Smooth muscle cell of bladder (primary cell): ENCODE data around the gene ATF6. TPM values are rescaled to one million over a fixed set of nuclear protein-coding genes. Genes with fewer than 3 reads are reported as not detected.

Experiments used
- total RNA-seq: library from RNA; depleted of rRNA; stranded (reverse); fragments of >200 nt; gene quantifications from 2 replicates; pipeline ENCODE4 v1.2.3, GENCODE V29; 2014

The ATF6 gene, protein sequence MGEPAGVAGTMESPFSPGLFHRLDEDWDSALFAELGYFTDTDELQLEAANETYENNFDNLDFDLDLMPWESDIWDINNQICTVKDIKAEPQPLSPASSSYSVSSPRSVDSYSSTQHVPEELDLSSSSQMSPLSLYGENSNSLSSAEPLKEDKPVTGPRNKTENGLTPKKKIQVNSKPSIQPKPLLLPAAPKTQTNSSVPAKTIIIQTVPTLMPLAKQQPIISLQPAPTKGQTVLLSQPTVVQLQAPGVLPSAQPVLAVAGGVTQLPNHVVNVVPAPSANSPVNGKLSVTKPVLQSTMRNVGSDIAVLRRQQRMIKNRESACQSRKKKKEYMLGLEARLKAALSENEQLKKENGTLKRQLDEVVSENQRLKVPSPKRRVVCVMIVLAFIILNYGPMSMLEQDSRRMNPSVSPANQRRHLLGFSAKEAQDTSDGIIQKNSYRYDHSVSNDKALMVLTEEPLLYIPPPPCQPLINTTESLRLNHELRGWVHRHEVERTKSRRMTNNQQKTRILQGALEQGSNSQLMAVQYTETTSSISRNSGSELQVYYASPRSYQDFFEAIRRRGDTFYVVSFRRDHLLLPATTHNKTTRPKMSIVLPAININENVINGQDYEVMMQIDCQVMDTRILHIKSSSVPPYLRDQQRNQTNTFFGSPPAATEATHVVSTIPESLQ
- 22.0 and 23.2 TPM in 2 replicates for total RNA-seq

DNA sequence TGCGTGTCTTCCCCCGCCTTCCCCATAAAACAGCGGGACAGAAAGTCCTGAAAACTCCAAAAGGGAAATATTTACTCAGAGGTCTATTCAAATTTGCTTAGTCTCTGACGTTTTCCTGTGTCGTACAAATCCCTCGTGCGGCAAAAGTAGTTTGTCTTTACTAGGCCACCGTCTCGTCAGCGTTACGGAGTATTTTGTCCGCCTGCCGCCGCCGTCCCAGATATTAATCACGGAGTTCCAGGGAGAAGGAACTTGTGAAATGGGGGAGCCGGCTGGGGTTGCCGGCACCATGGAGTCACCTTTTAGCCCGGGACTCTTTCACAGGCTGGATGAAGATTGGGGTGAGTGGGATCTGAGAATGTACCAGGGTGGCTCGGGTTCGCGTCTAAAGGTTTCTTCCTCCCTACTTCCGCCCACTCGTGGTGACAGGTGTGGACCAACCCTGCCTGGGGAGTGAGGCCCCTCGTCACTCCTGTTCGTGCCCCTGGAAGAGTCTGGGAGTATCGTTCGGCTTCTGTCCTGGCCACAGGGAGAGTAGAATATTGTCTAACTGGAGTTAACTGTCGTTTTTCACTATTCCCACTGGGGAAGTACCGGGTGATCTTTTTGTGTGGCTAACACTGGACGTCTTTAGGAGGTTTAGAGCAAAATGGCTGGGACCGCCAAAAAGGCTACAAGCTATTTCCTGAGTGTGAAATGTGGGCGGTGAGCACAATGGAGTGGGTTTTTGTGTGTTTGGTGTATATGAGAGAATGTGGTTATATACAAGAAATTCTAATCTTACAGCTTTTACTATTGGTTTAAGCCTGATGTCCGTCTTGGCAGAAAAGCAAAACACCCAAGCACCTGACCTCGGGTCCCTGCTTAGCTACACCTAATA lies at the start of gene ATF6:
Gene ATF6, plus strand, starts transcription at position 219 of the 880 bp plus-strand sequence. Its CDS starts 41 bp downstream, at position 260.

DNA sequence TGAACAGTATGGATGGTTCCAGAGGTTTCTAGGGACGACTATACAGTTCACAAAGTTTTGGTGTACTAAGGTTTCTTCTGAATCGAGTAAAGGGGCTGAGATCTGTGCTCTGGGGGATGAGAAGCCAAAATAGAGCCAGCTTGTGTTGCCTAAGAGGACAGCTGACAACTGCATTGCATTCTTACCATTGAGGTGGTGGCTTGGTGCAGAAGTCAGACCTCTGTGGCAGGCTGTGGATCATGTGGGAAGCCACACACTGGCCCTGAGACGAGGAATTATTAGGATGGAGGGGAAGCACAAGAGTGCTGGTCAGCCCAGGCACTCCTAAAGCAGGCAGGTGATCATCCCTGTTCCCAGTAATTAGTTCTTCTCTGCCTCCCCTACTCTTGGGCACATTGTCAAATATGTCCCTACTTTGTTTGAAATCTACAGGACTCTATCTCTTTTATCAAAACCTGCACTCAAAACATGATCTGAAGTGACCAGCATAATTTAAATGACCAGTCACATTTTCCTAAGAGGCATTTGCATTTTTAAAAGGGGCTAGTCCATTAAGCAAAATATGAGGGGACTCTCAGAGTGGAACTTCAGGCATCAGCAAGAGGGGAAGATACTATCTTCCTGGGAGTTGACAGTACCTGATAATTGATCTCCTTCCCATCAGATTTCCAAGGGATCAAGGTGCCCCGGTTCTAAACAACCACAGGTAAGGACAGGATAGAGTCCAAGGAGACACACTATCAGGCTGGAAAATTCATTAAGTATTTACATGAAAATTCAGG lies 45.0 kb upstream of the ATF6 start, which contains the start of gene FCRLB:
Gene FCRLB, plus strand, starts transcription at position 589 of the 782 bp plus-strand sequence. CDS start 1,129 bp downstream, outside the sequence.

DNA sequence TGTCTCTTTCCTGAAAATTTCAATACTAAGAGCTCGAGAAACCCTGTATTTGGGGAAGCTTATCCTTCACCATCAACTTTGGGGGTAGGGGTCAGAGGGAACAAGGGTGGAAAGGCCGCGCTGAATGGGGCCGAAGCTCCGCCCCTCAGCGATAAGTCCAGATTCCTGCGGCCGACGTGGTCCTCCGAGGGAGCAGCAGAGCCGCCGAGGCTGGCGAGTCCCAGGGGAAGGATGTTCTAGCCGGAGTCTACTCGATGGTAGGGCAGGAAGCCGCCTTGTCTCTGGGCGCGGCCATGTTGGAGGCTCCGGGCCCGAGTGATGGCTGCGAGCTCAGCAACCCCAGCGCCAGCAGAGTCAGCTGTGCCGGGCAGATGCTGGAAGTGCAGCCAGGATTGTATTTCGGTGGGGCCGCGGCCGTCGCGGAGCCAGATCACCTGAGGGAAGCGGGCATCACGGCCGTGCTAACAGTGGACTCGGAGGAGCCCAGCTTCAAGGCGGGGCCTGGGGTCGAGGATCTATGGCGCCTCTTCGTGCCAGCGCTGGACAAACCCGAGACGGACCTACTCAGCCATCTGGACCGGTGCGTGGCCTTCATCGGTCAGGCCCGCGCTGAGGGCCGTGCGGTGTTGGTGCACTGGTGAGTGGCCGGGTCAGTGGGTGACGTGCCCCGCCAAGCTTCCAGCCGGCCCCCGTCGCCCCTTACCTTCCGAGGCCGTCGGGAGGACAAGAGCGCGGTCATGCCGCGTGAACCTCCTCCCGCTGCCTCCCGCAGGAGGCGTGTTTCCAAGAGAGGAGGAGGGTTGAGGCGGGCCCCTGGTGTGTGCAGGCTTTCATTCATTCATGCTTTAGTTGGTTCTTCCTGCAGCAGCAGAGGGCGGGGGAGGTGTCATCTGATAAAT lies 16.4 kb upstream of the ATF6 start, which contains the start of gene DUSP12:
Gene DUSP12, plus strand, starts transcription at position 278 of the 899 bp plus-strand sequence. Its CDS starts 16 bp downstream, at position 294.

Other genes with a start within 250 kb of the ATF6 start
- gene HSPA6, start 241.8 kb upstream of the ATF6 start, total RNA-seq, result 0.57 and 0.83 TPM in 2 replicates
- gene FCGR3A, start 216.5 kb upstream of the ATF6 start, total RNA-seq, result not detected in 2 replicates
- gene FCGR3B, start 135.1 kb upstream of the ATF6 start, total RNA-seq, result not detected in 2 replicates
- gene FCGR2B, start 103.2 kb upstream of the ATF6 start, total RNA-seq, result not detected in 2 replicates
- gene FCRLA, start 59.1 kb upstream of the ATF6 start, total RNA-seq, result 0.37 and 0.71 TPM in 2 replicates
- 1.1 and 1.7 TPM in 2 replicates for gene FCRLB, start 44.8 kb upstream of the ATF6 start, total RNA-seq
- 23.8 and 32.7 TPM in 2 replicates for gene DUSP12, start 16.5 kb upstream of the ATF6 start, total RNA-seq